ENCODE data around the gene CTSH. TPM values are rescaled to one million over a fixed set of nuclear protein-coding genes. Genes with fewer than 3 reads are reported as not detected.
"Not testable (repeated sequence)": the region's sequence is repeated elsewhere in the genome, so short reads cannot be mapped to it uniquely, and the experiment has no call there.

The CTSH gene
- polyA plus RNA-seq, 3 donors from 2014 or later: 9.3 to 37.8 (median 23.0) TPM

DNA sequence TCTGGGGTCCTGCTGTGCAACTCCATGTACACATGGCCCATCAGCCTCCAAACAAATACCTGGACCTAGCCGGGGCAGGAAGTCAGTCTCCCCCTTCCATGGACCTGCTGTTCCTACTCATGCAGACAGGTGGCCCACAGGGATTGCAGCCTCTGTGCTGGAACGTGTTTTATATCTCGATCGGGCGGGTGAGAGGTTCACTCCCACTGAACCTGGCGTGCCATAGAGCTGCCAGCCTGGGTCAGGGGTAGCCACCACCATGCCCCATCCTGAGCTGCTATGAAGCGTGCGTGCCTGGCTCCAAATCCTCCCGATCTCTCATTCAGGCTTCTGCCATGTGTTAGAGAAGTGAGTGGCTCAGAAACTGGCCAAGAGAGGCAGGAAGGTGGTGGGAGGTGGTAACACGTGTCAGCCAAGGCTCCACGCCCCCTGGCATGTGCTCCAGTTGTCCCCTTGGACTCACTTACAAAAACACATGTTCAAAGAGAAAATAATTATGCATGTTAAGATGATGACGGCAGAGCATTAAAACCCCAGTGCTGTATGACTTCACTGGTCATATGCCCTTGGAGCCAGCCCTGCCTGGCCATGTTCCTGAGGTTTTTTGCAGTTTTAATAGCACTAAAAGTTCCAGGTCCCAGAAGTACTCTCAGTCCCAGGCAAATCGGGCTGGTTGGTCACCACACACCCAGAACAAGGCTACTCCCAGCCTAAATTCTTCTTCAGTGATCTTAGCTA lies 30.6 kb downstream of the CTSH start:
- Mint-ChIP-seq H3K27ac (peak overlapping the region in 4 of 6 donors; percentile 26 to 83 (median 30)), H3K4me3 (no peak overlapping the region), H3K9me3 (no peaks in the 10 kb centered on the region), H3K27me3 (ENCODE audit: low read depth in 3 of 3) (no peaks in the 10 kb centered on the region), H3K36me3 (peaks cover 3 to 24% (median 8%) of the 10 kb centered on the region in 3 donors), H3K4me1 (peaks cover 18 to 40% of the 10 kb centered on the region in 2 donors)
- no peak for DNase-seq

DNA sequence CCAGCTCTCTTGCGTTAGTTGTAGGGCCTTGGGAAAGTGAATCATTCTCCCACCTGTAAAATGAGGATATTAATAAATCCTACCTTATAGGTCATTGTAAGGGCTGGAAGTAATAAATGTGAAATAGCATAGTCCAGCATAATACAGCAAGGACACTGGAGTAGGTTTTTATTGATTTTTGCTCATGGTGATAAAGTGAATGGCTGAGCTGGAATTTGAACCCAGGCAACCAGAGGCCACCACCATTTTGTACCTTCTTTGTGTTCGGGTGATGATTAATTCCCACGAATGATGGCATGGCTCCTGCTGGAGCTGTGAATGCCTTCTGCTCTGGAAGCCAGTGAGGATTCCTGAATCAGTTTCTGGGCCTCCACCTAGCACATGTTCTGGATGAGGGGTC lies 31.8 kb downstream of the CTSH start:
- Mint-ChIP-seq H3K36me3 (peaks cover 3 to 32% (median 8%) of the 10 kb centered on the region in 3 donors), H3K27ac (peak overlapping the region in 3 of 6 donors; percentile 7 to 46 (median 41)), H3K27me3 (ENCODE audit: low read depth in 3 of 3) (peaks cover 0 to 2% (median 0%) of the 10 kb centered on the region in 3 donors), H3K4me1 (peaks cover 18 to 48% of the 10 kb centered on the region in 2 donors), H3K4me3 (no peak overlapping the region), H3K9me3 (no peaks in the 10 kb centered on the region)
- DNase-seq: no peak

DNA sequence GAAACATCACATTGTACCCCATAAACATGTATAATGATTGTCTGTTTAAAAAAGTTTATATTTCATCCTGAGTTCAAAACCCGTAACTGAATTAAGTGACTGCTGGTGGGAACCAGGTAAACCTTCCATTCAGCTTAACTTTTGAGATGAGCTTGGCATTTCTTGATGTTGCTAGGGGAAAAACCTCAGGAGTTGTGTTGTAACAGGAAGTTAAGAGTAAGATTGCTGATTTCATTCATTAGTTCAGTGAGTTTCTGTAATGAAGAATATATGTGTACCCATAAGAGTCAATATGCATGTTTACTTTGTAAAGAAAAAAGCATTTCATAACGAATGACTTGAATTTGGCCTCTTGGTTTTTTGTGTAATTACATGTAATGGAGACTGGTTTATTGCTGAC lies 32.5 kb downstream of the CTSH start:
- H3K27me3 Mint-ChIP-seq (ENCODE audit: low read depth in 3 of 3): peaks cover 0 to 2% (median 0%) of the 10 kb centered on the region in 3 donors
- H3K4me1 Mint-ChIP-seq: peaks cover 18 to 55% of the 10 kb centered on the region in 2 donors
- peaks cover 6 to 37% (median 8%) of the 10 kb centered on the region in 3 donors for H3K36me3 Mint-ChIP-seq
- no peak for DNase-seq
- H3K4me3 Mint-ChIP-seq: no peak overlapping the region
- H3K9me3 Mint-ChIP-seq: no peaks in the 10 kb centered on the region
- H3K27ac Mint-ChIP-seq: peak overlapping the region in 1 of 6 donors; percentile 41

DNA sequence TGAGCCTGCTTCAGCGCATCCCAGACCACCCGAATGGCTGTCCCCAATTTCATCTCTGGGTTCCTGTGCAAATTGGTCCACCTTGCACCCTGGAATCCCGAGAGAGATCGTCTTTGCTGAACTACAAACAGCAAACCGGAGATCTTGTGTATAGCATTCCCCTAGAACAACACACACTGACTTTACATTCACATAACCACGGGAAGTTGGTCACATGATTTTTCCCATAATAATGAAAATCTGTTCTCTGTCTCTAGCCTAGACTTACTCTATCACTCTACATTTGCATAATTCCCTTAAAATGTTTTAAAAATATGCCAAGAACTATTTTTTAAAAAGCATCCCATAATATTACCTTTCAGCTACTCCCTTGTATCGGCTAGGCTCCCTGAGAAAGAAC lies 34.6 kb downstream of the CTSH start:
- H3K4me3 Mint-ChIP-seq: no peak overlapping the region
- no peaks in the 10 kb centered on the region for H3K9me3 Mint-ChIP-seq
- peaks cover 18 to 57% of the 10 kb centered on the region in 2 donors for H3K4me1 Mint-ChIP-seq
- no peak for DNase-seq
- peaks cover 0 to 4% (median 2%) of the 10 kb centered on the region in 3 donors for H3K27me3 Mint-ChIP-seq (ENCODE audit: low read depth in 3 of 3)
- peak overlapping the region in 5 of 6 donors; percentile 17 to 68 (median 46) for H3K27ac Mint-ChIP-seq
- peaks cover 8 to 48% (median 13%) of the 10 kb centered on the region in 3 donors for H3K36me3 Mint-ChIP-seq

DNA sequence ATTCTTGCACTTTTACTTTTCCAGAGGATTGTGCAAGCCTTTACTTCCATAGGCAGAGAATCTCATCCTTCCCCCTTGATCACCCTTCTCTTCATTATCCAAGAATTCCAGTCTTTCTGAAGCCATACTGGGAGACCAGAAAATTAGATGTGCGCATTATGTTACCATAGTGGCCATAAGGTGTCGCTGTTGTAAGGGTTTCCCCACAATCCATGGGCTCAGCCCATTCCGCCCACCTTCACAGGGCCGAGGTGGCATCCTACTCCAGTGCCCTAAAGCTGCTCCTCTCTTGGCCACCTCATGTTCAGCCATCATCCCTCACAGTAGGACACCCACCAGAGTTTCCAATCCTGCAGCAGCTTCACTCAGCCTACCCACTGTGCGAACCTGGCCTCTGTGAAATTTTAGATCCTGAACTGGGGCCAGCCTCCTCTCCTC lies 35.0 kb downstream of the CTSH start:
- Mint-ChIP-seq H3K9me3 (no peaks in the 10 kb centered on the region), H3K27me3 (ENCODE audit: low read depth in 3 of 3) (peaks cover 0 to 4% (median 2%) of the 10 kb centered on the region in 3 donors), H3K27ac (peak overlapping the region in 5 of 6 donors; percentile 17 to 68 (median 46)), H3K4me3 (no peak overlapping the region), H3K4me1 (peaks cover 18 to 60% of the 10 kb centered on the region in 2 donors), H3K36me3 (peaks cover 9 to 51% (median 13%) of the 10 kb centered on the region in 3 donors)
- peak in 1 of 3 donors; percentile 16 for DNase-seq

DNA sequence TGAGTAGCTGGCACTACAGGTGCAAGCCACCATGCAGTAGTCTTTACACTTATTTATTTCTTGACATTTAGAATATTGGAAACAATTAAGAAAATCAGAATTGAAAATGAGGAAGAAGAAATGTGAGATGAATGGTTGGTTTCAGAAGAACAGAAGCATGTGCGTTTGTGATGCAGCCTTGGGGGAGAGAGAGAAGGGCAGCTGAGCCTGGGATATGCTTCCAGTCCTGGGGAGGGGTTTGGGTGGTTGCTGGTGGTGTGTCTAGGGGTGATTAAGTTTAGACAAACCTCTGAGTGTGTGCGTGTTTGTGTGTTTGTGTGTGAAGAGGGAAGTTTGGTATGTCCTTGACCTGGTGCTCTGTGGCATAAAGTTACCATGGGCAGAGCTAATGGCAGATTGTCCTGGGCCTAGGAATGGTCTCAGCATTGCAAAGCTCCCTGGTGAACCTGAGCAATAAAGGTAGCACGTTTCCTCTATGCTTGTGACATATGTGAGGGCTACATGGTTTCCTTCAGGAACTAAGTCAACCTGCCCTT lies 35.6 kb downstream of the CTSH start:
- no peaks in the 10 kb centered on the region for H3K9me3 Mint-ChIP-seq
- DNase-seq: no peak
- peaks cover 16 to 63% of the 10 kb centered on the region in 2 donors for H3K4me1 Mint-ChIP-seq
- peak overlapping the region in 3 of 6 donors; percentile 26 to 76 (median 39) for H3K27ac Mint-ChIP-seq
- peaks cover 11 to 54% (median 13%) of the 10 kb centered on the region in 3 donors for H3K36me3 Mint-ChIP-seq
- H3K4me3 Mint-ChIP-seq: no peak overlapping the region
- peaks cover 0 to 4% (median 2%) of the 10 kb centered on the region in 3 donors for H3K27me3 Mint-ChIP-seq (ENCODE audit: low read depth in 3 of 3)

DNA sequence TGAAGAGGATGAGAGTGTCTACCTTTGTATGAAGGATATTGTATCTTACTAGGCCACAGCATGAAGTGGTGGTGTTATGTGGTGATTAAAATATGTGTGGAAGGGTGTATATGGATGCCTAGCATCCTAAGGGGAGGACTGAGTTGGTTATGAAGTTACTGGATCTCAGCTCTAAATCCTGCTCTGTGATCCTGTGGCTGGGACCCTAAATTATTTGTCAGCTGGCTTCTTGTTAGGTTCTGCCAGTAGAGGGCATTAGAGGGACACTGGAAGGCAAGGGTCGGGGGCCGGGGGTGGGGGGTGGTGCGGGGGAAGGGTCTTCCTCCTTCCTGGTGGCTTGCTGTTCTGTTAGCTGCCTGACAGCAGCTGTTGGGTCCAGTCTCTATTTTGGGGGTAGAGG lies 37.3 kb downstream of the CTSH start:
- no peaks in the 10 kb centered on the region for H3K9me3 Mint-ChIP-seq
- peaks cover 0 to 4% (median 2%) of the 10 kb centered on the region in 3 donors for H3K27me3 Mint-ChIP-seq (ENCODE audit: low read depth in 3 of 3)
- no peak overlapping the region for H3K4me3 Mint-ChIP-seq
- no peak for DNase-seq
- H3K27ac Mint-ChIP-seq: peak overlapping the region in 2 of 6 donors; percentile 15 to 43
- H3K36me3 Mint-ChIP-seq: peaks cover 13 to 57% (median 16%) of the 10 kb centered on the region in 3 donors
- peaks cover 14 to 61% of the 10 kb centered on the region in 2 donors for H3K4me1 Mint-ChIP-seq

DNA sequence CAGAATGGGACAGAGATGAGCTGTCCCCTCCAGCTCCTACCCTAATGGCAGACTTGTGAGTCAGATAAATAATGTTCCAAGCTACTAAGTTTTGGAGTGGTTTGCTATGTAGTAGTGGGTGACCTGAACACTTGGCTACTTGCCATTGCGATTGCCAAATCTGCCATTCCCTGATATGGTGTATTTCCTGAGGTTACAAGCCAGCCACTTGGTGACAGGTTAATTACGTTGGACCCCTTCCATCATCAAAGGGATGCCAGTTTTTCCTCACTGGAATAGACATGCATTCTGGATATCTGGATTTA lies 38.6 kb downstream of the CTSH start:
- Mint-ChIP-seq H3K4me1 (peaks cover 14 to 54% of the 10 kb centered on the region in 2 donors), H3K4me3 (no peak overlapping the region), H3K9me3 (no peaks in the 10 kb centered on the region), H3K27me3 (ENCODE audit: low read depth in 3 of 3) (peaks cover 2 to 4% (median 2%) of the 10 kb centered on the region in 3 donors), H3K27ac (no peak overlapping the region), H3K36me3 (peaks cover 14 to 60% (median 24%) of the 10 kb centered on the region in 3 donors)
- no peak for DNase-seq

DNA sequence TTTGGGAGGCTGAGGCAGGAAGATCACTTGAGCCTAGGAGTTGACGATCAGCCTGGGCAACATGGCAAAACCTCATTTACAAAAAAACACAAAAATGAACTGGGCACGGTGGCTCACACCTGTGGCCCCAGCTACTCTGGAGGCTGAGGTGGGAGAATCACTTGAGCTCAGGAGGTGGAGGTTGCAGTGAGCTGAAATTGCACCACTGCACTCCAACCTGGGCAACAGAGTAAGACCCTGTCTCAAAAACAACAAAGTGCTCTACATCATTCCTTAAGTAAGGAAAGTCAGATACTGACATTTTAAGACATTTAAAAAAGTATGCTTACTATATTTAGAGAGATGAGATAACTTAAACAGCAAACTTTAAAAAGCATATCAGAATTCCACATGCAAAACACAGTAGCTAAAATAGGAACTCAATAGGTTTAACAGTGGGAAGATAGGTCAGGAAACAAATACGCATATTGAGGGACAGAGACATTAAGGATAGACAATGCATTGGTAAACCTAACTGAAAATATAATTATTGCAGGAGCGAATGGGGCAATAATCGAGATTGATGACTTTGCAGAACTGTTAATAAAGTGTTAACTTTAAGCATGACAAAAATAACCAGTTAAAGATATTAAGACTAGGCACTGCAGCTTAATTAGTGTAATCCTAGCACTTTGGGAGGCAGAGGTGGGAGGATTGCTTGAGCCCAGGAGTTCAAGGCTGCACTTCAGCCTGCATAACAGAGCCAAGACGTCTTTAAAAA lies 40.1 kb downstream of the CTSH start:
- H3K27me3 Mint-ChIP-seq (ENCODE audit: low read depth in 3 of 3): peaks cover 2 to 6% (median 4%) of the 10 kb centered on the region in 3 donors
- peaks cover 14 to 55% (median 21%) of the 10 kb centered on the region in 3 donors for H3K36me3 Mint-ChIP-seq
- no peaks in the 10 kb centered on the region for H3K9me3 Mint-ChIP-seq
- peaks cover 3 to 44% of the 10 kb centered on the region in 2 donors for H3K4me1 Mint-ChIP-seq
- H3K27ac Mint-ChIP-seq: peak overlapping the region in 5 of 6 donors; percentile 5 to 59 (median 13)
- DNase-seq: no peak
- H3K4me3 Mint-ChIP-seq: no peak overlapping the region

DNA sequence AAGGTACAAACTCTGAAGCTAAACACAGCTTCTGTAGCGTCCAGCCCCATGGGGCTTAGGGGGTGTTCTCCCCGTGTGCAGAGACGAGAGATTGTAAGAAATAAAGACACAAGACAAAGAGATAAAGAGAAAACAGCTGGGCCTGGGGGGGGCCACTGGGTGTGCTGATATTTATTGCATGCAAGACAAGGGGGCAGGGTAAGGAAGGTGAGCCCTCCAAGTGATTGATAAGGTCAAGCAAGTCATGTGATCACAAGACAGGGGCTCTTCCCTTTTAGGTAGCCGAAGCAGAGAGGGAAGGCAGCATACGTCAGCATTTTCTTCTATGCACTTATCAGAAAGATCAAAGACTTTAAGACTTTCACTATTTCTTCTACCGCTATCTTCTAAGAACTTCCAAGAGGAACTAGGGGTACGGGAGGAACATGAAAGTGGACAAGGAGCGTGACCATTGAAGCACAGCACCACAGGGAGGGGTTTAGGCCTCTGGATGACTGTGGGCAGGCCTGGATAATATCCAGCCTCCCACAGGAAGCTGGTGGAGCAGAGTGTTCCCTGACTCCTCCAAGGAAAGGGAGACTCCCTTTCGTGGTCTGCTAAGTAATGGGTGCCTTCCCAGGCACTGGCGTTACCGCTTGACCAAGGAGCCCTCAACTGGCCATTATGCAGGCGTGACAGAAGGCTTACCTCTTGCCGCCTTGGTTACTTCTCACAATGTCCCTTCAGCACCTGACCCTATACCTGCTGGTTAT lies 42.4 kb downstream of the CTSH start:
- Mint-ChIP-seq H3K27me3 (ENCODE audit: low read depth in 3 of 3) (peaks cover 2 to 11% (median 7%) of the 10 kb centered on the region in 3 donors), H3K36me3 (peaks cover 13 to 46% (median 33%) of the 10 kb centered on the region in 3 donors), H3K4me1 (peaks cover 3 to 34% of the 10 kb centered on the region in 2 donors), H3K27ac (peak overlapping the region in 3 of 6 donors; percentile 37 to 69 (median 61))
- not testable (repeated sequence) for H3K4me3 Mint-ChIP-seq, DNase-seq, H3K9me3 Mint-ChIP-seq

DNA sequence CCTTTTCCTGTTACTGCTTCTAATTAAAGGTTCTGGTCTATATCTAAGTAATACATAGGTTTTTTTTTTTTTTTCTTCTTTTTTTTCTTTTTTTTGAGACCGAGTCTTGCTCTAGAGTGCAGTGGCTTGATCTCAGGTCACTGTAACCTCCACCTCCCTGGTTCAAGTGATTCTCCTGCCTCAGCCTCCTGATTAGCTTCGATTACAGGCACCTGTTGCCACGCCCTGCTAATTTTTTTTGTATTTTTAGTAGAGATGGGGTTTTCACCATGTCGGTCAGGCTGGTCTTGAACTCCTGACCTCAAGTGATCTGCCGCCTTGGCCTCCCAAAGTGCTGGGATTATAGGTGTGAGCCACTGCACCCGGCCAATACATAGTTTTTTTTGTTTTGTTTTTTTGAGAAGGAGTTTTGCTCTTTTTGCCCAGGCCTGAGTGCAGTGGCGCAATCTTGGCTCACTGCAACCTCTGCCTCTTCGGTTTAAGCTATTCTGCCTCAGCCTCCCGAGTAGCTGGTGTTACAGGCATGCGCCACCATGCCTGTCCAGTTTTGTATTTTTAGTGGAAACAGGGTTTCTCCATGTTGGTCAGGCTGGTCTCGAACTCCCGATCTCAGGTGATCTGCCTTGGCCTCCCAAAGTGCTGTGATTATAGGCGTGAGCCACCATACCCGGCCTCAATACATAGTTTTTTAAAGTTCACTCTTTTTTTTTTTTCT lies 43.9 kb downstream of the CTSH start:
- H3K9me3 Mint-ChIP-seq, H3K4me3 Mint-ChIP-seq, DNase-seq, H3K27ac Mint-ChIP-seq: not testable (repeated sequence)
- Mint-ChIP-seq H3K36me3 (peaks cover 5 to 41% (median 38%) of the 10 kb centered on the region in 3 donors), H3K27me3 (ENCODE audit: low read depth in 3 of 3) (peaks cover 2 to 11% (median 7%) of the 10 kb centered on the region in 3 donors), H3K4me1 (peaks cover 3 to 23% of the 10 kb centered on the region in 2 donors)

DNA sequence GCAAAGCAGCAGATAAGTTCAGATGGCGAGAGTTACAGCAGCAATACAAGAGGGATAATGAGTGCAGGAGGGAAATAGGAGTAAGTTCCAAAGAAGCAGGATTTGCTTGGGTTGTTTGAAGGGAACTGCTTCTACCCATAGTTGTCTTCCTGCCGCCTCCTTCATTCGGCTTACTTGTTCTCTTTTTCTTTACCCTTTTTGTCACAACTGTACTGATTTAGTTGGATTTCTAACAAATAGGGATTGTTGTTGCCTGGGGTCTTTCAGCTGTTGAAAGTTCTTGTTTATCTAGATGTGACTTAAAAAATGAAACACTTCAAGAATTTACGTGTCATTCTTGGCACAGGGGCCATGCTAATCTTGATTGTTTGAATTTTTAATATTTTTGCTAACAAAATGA lies 46.3 kb downstream of the CTSH start:
- Mint-ChIP-seq H3K9me3 (no peaks in the 10 kb centered on the region), H3K27ac (peak overlapping the region in 1 of 6 donors; percentile 42), H3K27me3 (ENCODE audit: low read depth in 3 of 3) (peaks cover 6 to 7% (median 7%) of the 10 kb centered on the region in 3 donors), H3K4me3 (no peak overlapping the region), H3K4me1 (peaks cover 3 to 19% of the 10 kb centered on the region in 2 donors), H3K36me3 (peaks cover 15 to 41% (median 40%) of the 10 kb centered on the region in 3 donors)
- no peak for DNase-seq

All from immature natural killer cell (primary cell).